ENCODE data around the gene APOBEC3B. TPM values are rescaled to one million over a fixed set of nuclear protein-coding genes. Genes with fewer than 3 reads are reported as not detected.
"Not testable (repeated sequence)": the region's sequence is repeated elsewhere in the genome, so short reads cannot be mapped to it uniquely, and the experiment has no call there.

The APOBEC3B gene
- polyA plus RNA-seq, 4 donors, result 5.5 to 11.4 (median 7.1) TPM

- no peak for DNase-seq (ENCODE audit: low read depth in 4 of 4, low spot score in 3 of 4)
These were observed 5.2 kb downstream of the APOBEC3B start for GRCh38 chr22:38987171-38987895.

GRCh38 chr22:38989466-38989865, 7.3 kb downstream of the APOBEC3B start:
- no peak for DNase-seq (ENCODE audit: low read depth in 4 of 4, low spot score in 3 of 4)

- DNase-seq (ENCODE audit: low read depth in 4 of 4, low spot score in 3 of 4), result not testable (repeated sequence)
These were observed 10.8 kb downstream of the APOBEC3B start for GRCh38 chr22:38992871-38993371.

GRCh38 chr22:38996105-38996504, 14.0 kb downstream of the APOBEC3B start:
- no peak for DNase-seq (ENCODE audit: low read depth in 4 of 4, low spot score in 3 of 4)

- no peak for DNase-seq (ENCODE audit: low read depth in 4 of 4, low spot score in 3 of 4)
These were observed 15.4 kb downstream of the APOBEC3B start for GRCh38 chr22:38997518-38997917.

GRCh38 chr22:39003165-39003638, 21.1 kb downstream of the APOBEC3B start:
- DNase-seq (ENCODE audit: low read depth in 4 of 4, low spot score in 3 of 4), result peak; percentile 50 to 65 (median 58)

- DNase-seq (ENCODE audit: low read depth in 4 of 4, low spot score in 3 of 4), result no peak
These were observed 25.0 kb downstream of the APOBEC3B start for GRCh38 chr22:39007177-39007576.

GRCh38 chr22:39008271-39008850, 26.2 kb downstream of the APOBEC3B start:
- DNase-seq (ENCODE audit: low read depth in 4 of 4, low spot score in 3 of 4), result not testable (repeated sequence)

- DNase-seq (ENCODE audit: low read depth in 4 of 4, low spot score in 3 of 4), result no peak
These were observed 28.8 kb downstream of the APOBEC3B start for GRCh38 chr22:39010946-39011345.

GRCh38 chr22:39012533-39013511, 30.7 kb downstream of the APOBEC3B start:
- DNase-seq (ENCODE audit: low read depth in 4 of 4, low spot score in 3 of 4), result no peak

- not testable (repeated sequence) for DNase-seq (ENCODE audit: low read depth in 4 of 4, low spot score in 3 of 4)
These were observed 31.4 kb downstream of the APOBEC3B start for GRCh38 chr22:39013561-39013941.

GRCh38 chr22:39013942-39014722, 32.0 kb downstream of the APOBEC3B start, which contains the start of gene APOBEC3C:
Gene APOBEC3C, plus strand, starts transcription at chr22:39014257. Its CDS starts 106 bp downstream, at chr22:39014363.
- peak in 2 of 4 donors; percentile 43 to 50 for DNase-seq (ENCODE audit: low read depth in 4 of 4, low spot score in 3 of 4)

GRCh38 chr22:39014723-39015121, 32.6 kb downstream of the APOBEC3B start:
- not testable (repeated sequence) for DNase-seq (ENCODE audit: low read depth in 4 of 4, low spot score in 3 of 4)

- no peak for DNase-seq (ENCODE audit: low read depth in 4 of 4, low spot score in 3 of 4)
These were observed 34.4 kb downstream of the APOBEC3B start for GRCh38 chr22:39016592-39016991.

- no peak for DNase-seq (ENCODE audit: low read depth in 4 of 4, low spot score in 3 of 4)
These were observed 35.6 kb downstream of the APOBEC3B start for GRCh38 chr22:39017596-39018365.

GRCh38 chr22:39020021-39020651, 38.0 kb downstream of the APOBEC3B start:
- DNase-seq (ENCODE audit: low read depth in 4 of 4, low spot score in 3 of 4), result not testable (repeated sequence)

GRCh38 chr22:39021552-39022250, 39.6 kb downstream of the APOBEC3B start:
- DNase-seq (ENCODE audit: low read depth in 4 of 4, low spot score in 3 of 4), result no peak
